H9 (cell line): Measurements from ENCODE around the gene LSG1. TPM values are rescaled to one million over a fixed set of nuclear protein-coding genes. Genes with fewer than 3 reads are reported as not detected.

ENCODE experiments used
- DNase-seq: peaks from one replicate; pipeline ENCODE4 v3.0.0-alpha.2; 2017
- H2AFZ ChIP-seq: one replicate; pipeline ENCODE4 v1.6.1; 2013; ENCODE audit warnings: mild to moderate bottlenecking, low read length, control low read depth, moderate library complexity
- H2AK5ac ChIP-seq: 2 replicates; pipeline ENCODE4 v1.6.1; 2013; ENCODE audit warnings: low read length, control low read depth, mixed read lengths; ENCODE audit not compliant: insufficient read length
- H2BK120ac ChIP-seq: one replicate; pipeline ENCODE4 v1.6.1; 2013; ENCODE audit warnings: low read depth, mild to moderate bottlenecking, low read length, control low read depth, inconsistent platforms; ENCODE audit not compliant: poor library complexity, severe bottlenecking
- H2BK12ac ChIP-seq: 2 replicates; pipeline ENCODE4 v1.6.1; 2013; ENCODE audit warnings: low read length, control low read depth, mixed read lengths, low read depth; ENCODE audit not compliant: insufficient read length
- H2BK15ac ChIP-seq: 2 replicates; pipeline ENCODE4 v1.6.1; 2013; ENCODE audit warnings: low read depth, low read length, control low read depth
- H2BK20ac ChIP-seq: one replicate; pipeline ENCODE4 v1.6.1; 2013; ENCODE audit warnings: low read depth, mild to moderate bottlenecking, low read length, control low read depth, inconsistent platforms; ENCODE audit not compliant: poor library complexity, severe bottlenecking
- H2BK5ac ChIP-seq: 2 replicates; pipeline ENCODE4 v1.6.1; 2013; ENCODE audit warnings: low read length, control low read depth, mixed read lengths; ENCODE audit not compliant: insufficient read length
- H3K14ac ChIP-seq: 2 replicates; pipeline ENCODE4 v1.6.1; 2013; ENCODE audit warnings: low read length, control low read depth; ENCODE audit not compliant: insufficient read depth
- H3K18ac ChIP-seq: 2 replicates; pipeline ENCODE4 v1.6.1; 2013; ENCODE audit warnings: low read depth, mild to moderate bottlenecking, mixed read lengths, low read length, control low read depth; ENCODE audit not compliant: insufficient read length
- H3K23ac ChIP-seq: 2 replicates; pipeline ENCODE4 v1.6.1; 2013; ENCODE audit warnings: low read length, control low read depth, mixed read lengths, low read depth; ENCODE audit not compliant: insufficient read length
- H3K23me2 ChIP-seq: 2 replicates; pipeline ENCODE4 v1.6.1; 2013; ENCODE audit warnings: low read depth, mild to moderate bottlenecking, mixed read lengths, low read length, control low read depth; ENCODE audit not compliant: insufficient read length, poor library complexity, severe bottlenecking
- H3K27ac ChIP-seq: 2 replicates; pipeline ENCODE4 v1.5.1; 2013; ENCODE audit warnings: low read length, control low read depth, mixed read lengths, low read depth; ENCODE audit not compliant: insufficient read length
- H3K27me3 ChIP-seq: 2 replicates; pipeline ENCODE4 v1.6.1; 2013; ENCODE audit warnings: low read length, control low read depth, inconsistent platforms; ENCODE audit not compliant: insufficient read depth
- H3K4ac ChIP-seq: 2 replicates; pipeline ENCODE4 v1.6.1; 2013; ENCODE audit warnings: low read depth, mild to moderate bottlenecking, control low read depth, inconsistent platforms, low read length, moderate library complexity
- H3K4me1 ChIP-seq: 2 replicates; pipeline ENCODE4 v1.6.1; 2013; ENCODE audit warnings: low read length, control low read depth, inconsistent platforms; ENCODE audit not compliant: insufficient read depth
- H3K4me2 ChIP-seq: 2 replicates; pipeline ENCODE4 v1.6.1; 2013; ENCODE audit warnings: low read length, control low read depth, mixed read lengths; ENCODE audit not compliant: insufficient read length, insufficient read depth
- H3K56ac ChIP-seq: 2 replicates; pipeline ENCODE4 v1.6.1; 2013; ENCODE audit warnings: low read depth, mild to moderate bottlenecking, mixed read lengths, low read length, control low read depth; ENCODE audit not compliant: insufficient read length
- H3K79me1 ChIP-seq: 2 replicates; pipeline ENCODE4 v1.6.1; 2013; ENCODE audit warnings: low read depth, mild to moderate bottlenecking, moderate library complexity, low read length, control low read depth, inconsistent platforms; ENCODE audit not compliant: insufficient read depth, poor library complexity, severe bottlenecking
- H3K79me2 ChIP-seq: 2 replicates; pipeline ENCODE4 v1.6.1; 2013; ENCODE audit warnings: low read length, control low read depth, inconsistent platforms; ENCODE audit not compliant: insufficient read depth
- H3K9ac ChIP-seq: 2 replicates; pipeline ENCODE4 v1.6.1; 2013; ENCODE audit warnings: low read length, control low read depth, mixed read lengths; ENCODE audit not compliant: insufficient read length; ENCODE audit errors: extremely low read depth
- H3K9me3 ChIP-seq: one replicate; pipeline ENCODE4 v1.6.1; 2013; ENCODE audit warnings: low read depth, low read length, inconsistent platforms; ENCODE audit not compliant: control insufficient read depth
- H3T11ph ChIP-seq: one replicate; pipeline ENCODE4 v1.6.1; 2013; ENCODE audit warnings: mild to moderate bottlenecking, low read length, control low read depth, inconsistent platforms
- H4K20me1 ChIP-seq: one replicate; pipeline ENCODE4 v1.6.1; 2013; ENCODE audit not compliant: control insufficient read depth, insufficient read length, insufficient read depth
- H4K5ac ChIP-seq: 2 replicates; pipeline ENCODE4 v1.6.1; 2013; ENCODE audit warnings: low read depth, mild to moderate bottlenecking, mixed read lengths, low read length, control low read depth; ENCODE audit not compliant: insufficient read length
- H4K8ac ChIP-seq: replicated peaks from 2 replicates; pipeline ENCODE4 v1.6.1; 2013; ENCODE audit warnings: low read length, control low read depth, mixed read lengths, low read depth; ENCODE audit not compliant: insufficient read length
- H4K91ac ChIP-seq: 2 replicates; pipeline ENCODE4 v1.6.1; 2013; ENCODE audit warnings: low read depth, mild to moderate bottlenecking, moderate library complexity, mixed read lengths, low read length, control low read depth; ENCODE audit not compliant: insufficient read length
- H3K27ac Mint-ChIP-seq, 3 experiments: 2 replicates in 2 of 3; 3 replicates in 1 of 3; pipeline ENCODE4 v1.8.0; 2020 to 2021; ENCODE audit warnings: mixed read lengths in 3 of 3, mild to moderate bottlenecking in 1 of 3, moderate library complexity in 1 of 3
- H3K27me3 Mint-ChIP-seq: 2 replicates; pipeline ENCODE4 v1.8.0; 2021; ENCODE audit warnings: low read depth, mild to moderate bottlenecking, moderate library complexity, mixed read lengths
- H3K36me3 Mint-ChIP-seq, 3 experiments: 2 replicates in 2 of 3; 3 replicates in 1 of 3; pipeline ENCODE4 v1.8.0; 2020 to 2021; ENCODE audit warnings: low read depth in 3 of 3, mixed read lengths in 3 of 3; ENCODE audit not compliant: insufficient read depth in 1 of 3
- H3K4me1 Mint-ChIP-seq, 2 experiments: 2 replicates each; pipeline ENCODE4 v1.8.0; 2020; ENCODE audit warnings: mixed read lengths in 2 of 2
- H3K4me3 Mint-ChIP-seq, 2 experiments: 2 replicates in 1 of 2; 3 replicates in 1 of 2; pipeline ENCODE4 v1.8.0; 2020 to 2021; ENCODE audit warnings: mild to moderate bottlenecking in 2 of 2, mixed read lengths in 2 of 2, moderate library complexity in 1 of 2
- H3K9me3 Mint-ChIP-seq, 2 experiments: 2 replicates in 1 of 2; 3 replicates in 1 of 2; pipeline ENCODE4 v1.8.0; 2020; ENCODE audit warnings: mild to moderate bottlenecking in 2 of 2, mixed read lengths in 2 of 2, moderate library complexity in 1 of 2
- CTCF ChIP-seq: fragments of 200-600 bp; sonication (generic); conservative IDR thresholded peaks from 3 replicates; pipeline ENCODE4 v1.8.0; 2021; ENCODE audit warnings: antibody characterized with exemption, mild to moderate bottlenecking
- WGBS: extraction: QIAGEN DNeasy Blood & Tissue Kit; methylation state at CpG from one replicate; pipeline ENCODE4 v1.1.7; 2013; ENCODE audit warnings: missing lambda C conversion rate, low lambda C conversion rate, mixed read lengths; ENCODE audit not compliant: insufficient read length; ENCODE audit errors: extremely low coverage; 5-methylcytosine and 5-hydroxymethylcytosine counted together
- total RNA-seq: library from RNA; stranded (reverse); gene quantifications from 2 replicates; pipeline ENCODE4 v1.2.1, GENCODE V29; 2021

The LSG1 gene
- total RNA-seq, 1 experiment from 2014 or later = 63.3 TPM

- Histone ChIP-seq H3K9ac (no peak overlapping the region), H4K5ac (no peak overlapping the region), H3K4me1 (no peaks in the 10 kb centered on the region), H2BK12ac (no peak overlapping the region), H3K9me3 (no peaks in the 10 kb centered on the region), H3K79me1 (no peaks in the 10 kb centered on the region), H3K27me3 (peaks cover 22% of the 10 kb centered on the region; the same call in 1 of the 2 replicates), H4K91ac (no peak overlapping the region), H3K4me2 (peak overlapping the region; percentile 74), H2BK20ac (no peak overlapping the region), H4K8ac (no peak overlapping the region), H4K20me1 (no peaks in the 10 kb centered on the region), H3K23me2 (peaks cover 26% of the 10 kb centered on the region), H3T11ph (no peak overlapping the region), H3K79me2 (no peaks in the 10 kb centered on the region), H3K56ac (no peak overlapping the region), H3K4ac (no peak overlapping the region), H2BK15ac (no peak overlapping the region), H2AK5ac (no peak overlapping the region), H2BK5ac (no peak overlapping the region), H3K27ac (no peak overlapping the region), H2AFZ (no peak overlapping the region), H3K14ac (peak overlapping the region; percentile 15), H2BK120ac (no peak overlapping the region), H3K18ac (peak overlapping the region; percentile 29), H3K23ac (no peak overlapping the region)
- Mint-ChIP-seq H3K9me3 (no peaks in the 10 kb centered on the region; a peak in 2 of 5 replicates), H3K4me1 (peaks cover 24 to 41% of the 10 kb centered on the region in 2 experiments), H3K36me3 (0 out of 7 replicates have a peak, but pooled peaks cover 0 to 2% (median 0%) of the 10 kb centered on the region in 3 experiments), H3K4me3 (peak overlapping the region; percentile 72 to 92), H3K27ac (no peak overlapping the region; a peak in 1 of 7 replicates), H3K27me3 (peaks cover 54% of the 10 kb centered on the region)
- TF ChIP-seq CTCF = peak; percentile 74
- no CpG with 5 or more reads among the region's 57 CpGs for WGBS
- peak; percentile 94 for DNase-seq
These were observed 15.7 kb upstream of the LSG1 start for GRCh38 chr3:194687638-194688199.
